ENCODE measurements around the gene DNAJC27.

GRCh38 chr2:24955921-24956320, 15.8 kb downstream of the DNAJC27 start:
- TF ChIP-seq, protein P1, sequence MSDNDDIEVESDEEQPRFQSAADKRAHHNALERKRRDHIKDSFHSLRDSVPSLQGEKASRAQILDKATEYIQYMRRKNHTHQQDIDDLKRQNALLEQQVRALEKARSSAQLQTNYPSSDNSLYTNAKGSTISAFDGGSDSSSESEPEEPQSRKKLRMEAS (IDR thresholded peaks at IDR 0.05), result no peak
- no peak for TF ChIP-seq FOSL1 (IDR thresholded peaks at IDR 0.05; ENCODE audit: low read depth)
- no peak for TF ChIP-seq EZH2 (IDR thresholded peaks at IDR 0.05)
- TF ChIP-seq, protein P2, sequence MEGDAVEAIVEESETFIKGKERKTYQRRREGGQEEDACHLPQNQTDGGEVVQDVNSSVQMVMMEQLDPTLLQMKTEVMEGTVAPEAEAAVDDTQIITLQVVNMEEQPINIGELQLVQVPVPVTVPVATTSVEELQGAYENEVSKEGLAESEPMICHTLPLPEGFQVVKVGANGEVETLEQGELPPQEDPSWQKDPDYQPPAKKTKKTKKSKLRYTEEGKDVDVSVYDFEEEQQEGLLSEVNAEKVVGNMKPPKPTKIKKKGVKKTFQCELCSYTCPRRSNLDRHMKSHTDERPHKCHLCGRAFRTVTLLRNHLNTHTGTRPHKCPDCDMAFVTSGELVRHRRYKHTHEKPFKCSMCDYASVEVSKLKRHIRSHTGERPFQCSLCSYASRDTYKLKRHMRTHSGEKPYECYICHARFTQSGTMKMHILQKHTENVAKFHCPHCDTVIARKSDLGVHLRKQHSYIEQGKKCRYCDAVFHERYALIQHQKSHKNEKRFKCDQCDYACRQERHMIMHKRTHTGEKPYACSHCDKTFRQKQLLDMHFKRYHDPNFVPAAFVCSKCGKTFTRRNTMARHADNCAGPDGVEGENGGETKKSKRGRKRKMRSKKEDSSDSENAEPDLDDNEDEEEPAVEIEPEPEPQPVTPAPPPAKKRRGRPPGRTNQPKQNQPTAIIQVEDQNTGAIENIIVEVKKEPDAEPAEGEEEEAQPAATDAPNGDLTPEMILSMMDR (IDR thresholded peaks at IDR 0.05 in 2 of 3, conservative IDR thresholded peaks at IDR 0.05 in 1 of 3; ENCODE audit: borderline replicate concordance in 1 of 3, insufficient read depth in 1 of 3, low read depth in 2 of 3, low read length in 2 of 3), result no peak

All from HCT116 (cell line).